Kidney epithelial cell (primary cell): ENCODE results near the gene SRPK3. TPM values are rescaled to one million over a fixed set of nuclear protein-coding genes. Genes with fewer than 3 reads are reported as not detected.

Experiments
- DNase-seq: peaks from one replicate; pipeline ENCODE4 v3.0.0-alpha.2; 2010; ENCODE audit warnings: low read depth
- H3K27me3 ChIP-seq: 2 replicates; pipeline ENCODE4 v1.6.0; 2011; ENCODE audit warnings: low read length; ENCODE audit not compliant: control insufficient read depth, insufficient read depth
- H3K36me3 ChIP-seq: 2 replicates; pipeline ENCODE4 v1.5.1; 2011; ENCODE audit warnings: low read length; ENCODE audit not compliant: control insufficient read depth, insufficient read depth
- H3K4me3 ChIP-seq: 2 replicates; pipeline ENCODE4 v1.5.1; 2011; ENCODE audit warnings: low read depth, mild to moderate bottlenecking, control low read depth, low read length
- CTCF ChIP-seq: IDR thresholded peaks from 2 replicates; pipeline ENCODE4 v1.5.1; 2011; ENCODE audit warnings: mild to moderate bottlenecking, moderate library complexity, low read length, control low read depth, inconsistent platforms; ENCODE audit not compliant: insufficient read depth, poor library complexity, severe bottlenecking
- total RNA-seq: library from RNA; depleted of rRNA; stranded (reverse); fragments of >200 nt; gene quantifications from 2 replicates; pipeline ENCODE4 v1.2.3, GENCODE V29; 2015

The SRPK3 gene
- total RNA-seq, 1 donor from 2014 or later, result 0.08 TPM

DNA sequence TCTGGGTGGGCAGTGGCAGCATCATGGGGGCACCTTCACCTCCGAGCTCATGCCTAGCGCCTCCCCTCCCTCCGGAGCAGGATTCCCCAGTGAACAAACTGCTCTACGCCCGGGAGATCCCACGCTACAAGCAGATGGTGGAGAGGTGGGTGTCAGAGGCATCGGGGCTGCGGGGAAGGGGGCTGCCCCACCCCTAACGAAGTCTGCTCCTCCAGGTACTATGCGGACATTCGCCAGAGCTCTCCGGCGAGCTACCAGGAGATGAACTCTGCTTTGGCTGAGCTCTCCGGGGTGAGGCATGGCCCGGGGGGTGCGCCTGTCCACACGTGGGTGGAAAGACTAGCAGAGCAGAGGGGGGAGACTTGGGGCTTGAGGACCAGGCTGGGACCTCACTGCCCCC is 2.7 kb upstream of the SRPK3 start:
- TF ChIP-seq CTCF, result no peak
- DNase-seq, result no peak
- Histone ChIP-seq H3K36me3 (no peaks in the 10 kb centered on the region), H3K27me3 (no peaks in the 10 kb centered on the region), H3K4me3 (no peak overlapping the region)

DNA sequence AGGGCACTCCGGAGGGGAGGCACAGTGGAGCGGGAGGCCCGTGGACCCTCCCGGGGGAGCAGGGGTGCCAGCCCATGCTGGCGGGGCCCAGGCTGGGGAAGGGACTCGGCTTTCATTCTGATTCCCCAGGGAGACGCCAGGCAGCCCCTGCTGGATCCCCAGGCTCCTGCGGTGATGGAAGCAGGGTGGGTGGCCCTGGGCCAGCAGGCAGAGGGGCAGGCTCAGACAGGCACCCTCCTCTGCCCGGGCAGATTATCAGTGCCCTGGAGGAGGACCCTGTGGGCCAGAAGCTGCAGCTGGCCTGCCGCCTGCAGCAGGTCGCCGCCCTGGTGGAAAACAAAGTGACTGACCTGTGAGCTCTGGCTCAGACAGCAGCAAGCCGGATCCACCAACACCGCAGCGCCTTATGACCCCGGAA is 2.1 kb upstream of the SRPK3 start:
- no peaks in the 10 kb centered on the region for H3K27me3 ChIP-seq
- TF ChIP-seq CTCF, result no peak
- no peak for DNase-seq
- no peaks in the 10 kb centered on the region for H3K36me3 ChIP-seq
- no peak overlapping the region for H3K4me3 ChIP-seq

DNA sequence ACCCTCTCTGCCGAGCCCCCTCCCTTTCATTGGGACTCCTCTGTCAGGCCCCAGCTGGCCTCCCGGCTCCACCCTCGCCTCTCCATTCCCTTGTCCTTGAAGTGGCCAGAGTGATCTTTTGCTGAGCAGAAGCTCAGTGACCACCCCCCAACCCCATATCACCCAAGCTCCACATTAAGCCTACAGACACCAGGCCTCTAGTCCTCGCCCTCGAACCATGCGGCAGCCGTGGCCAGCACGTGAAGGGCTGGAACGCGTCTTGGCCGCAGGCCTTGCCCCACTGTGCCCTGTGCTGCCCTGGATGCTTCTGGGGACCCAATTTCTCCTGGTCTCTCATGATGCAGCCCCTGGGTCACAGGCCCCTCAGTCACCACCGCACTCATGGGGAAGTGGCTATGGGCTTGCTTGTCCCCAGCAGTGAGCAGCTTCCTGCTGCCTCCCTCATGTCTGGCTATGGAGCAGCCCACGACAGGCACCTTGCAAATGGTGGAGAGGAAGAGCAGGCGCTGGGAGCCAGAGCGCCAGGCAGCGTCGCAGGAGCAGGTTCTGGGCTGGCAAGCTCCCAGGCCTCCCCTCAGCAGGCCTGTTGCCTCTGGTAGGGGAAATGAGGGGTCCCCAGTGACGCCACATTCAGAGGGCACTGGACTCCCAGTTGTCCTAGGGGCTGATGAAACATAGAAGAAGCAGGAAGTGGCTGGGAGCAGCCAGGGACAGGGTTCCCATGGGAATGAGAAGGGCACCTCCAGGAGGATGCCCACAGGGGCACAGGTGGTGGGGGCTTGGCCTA is 757 bp upstream of the SRPK3 start:
- no peak overlapping the region for H3K4me3 ChIP-seq
- no peak for TF ChIP-seq CTCF
- no peaks in the 10 kb centered on the region for H3K36me3 ChIP-seq
- no peaks in the 10 kb centered on the region for H3K27me3 ChIP-seq
- DNase-seq, result no peak

DNA sequence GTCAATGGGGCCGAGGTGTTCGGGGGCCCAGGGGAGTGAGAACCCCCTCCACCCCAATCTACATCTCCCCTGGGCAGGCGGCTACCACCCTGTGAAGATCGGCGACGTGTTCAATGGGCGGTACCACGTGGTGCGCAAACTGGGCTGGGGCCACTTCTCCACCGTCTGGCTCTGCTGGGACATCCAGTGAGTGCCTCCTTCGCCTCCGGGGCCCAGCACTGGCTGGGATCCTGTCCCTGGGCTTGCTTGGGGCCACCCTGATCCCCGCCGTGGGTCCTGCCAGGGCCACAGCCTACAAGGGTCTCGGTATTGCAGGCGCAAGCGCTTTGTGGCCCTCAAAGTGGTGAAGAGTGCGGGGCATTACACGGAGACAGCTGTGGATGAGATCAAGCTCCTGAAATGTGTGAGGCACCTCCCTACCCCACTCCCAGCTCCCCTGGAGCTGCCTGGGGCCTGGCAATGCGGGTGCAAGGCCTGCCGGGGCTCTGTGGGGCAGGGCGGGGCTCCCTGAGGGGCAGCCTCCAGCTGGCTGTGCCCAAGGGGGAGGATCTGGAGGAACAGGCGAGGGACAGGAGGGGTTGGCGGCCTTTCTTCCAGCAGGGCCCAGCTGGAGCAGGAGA is 697 bp downstream of the SRPK3 start:
- H3K4me3 ChIP-seq, result no peak overlapping the region
- no peaks in the 10 kb centered on the region for H3K36me3 ChIP-seq
- no peak for DNase-seq
- no peaks in the 10 kb centered on the region for H3K27me3 ChIP-seq
- TF ChIP-seq CTCF, result no peak

- TF ChIP-seq CTCF, result no peak
- Histone ChIP-seq H3K36me3 (no peaks in the 10 kb centered on the region), H3K27me3 (no peaks in the 10 kb centered on the region), H3K4me3 (no peak overlapping the region)
- DNase-seq, result no peak
Observed at GRCh38 chrX:153782313-153782712, 1.5 kb downstream of the SRPK3 start.
